NCI-H510A (cell line): ENCODE measurements around the gene PTX3.

Experiments used
- DNase-seq: peaks from one replicate; lab custom pipeline; 2025; lab: John Stamatoyannopoulos, UW

The PTX3 gene

GRCh38 chr3:157436583-157437291, at the start of gene PTX3:
Gene PTX3 (plus strand): TSS chr3:157436850. CDS start chr3:157436934, 84 bp downstream.
- DNase-seq, result no peak

GRCh38 chr3:157387708-157388435, 48.8 kb upstream of the PTX3 start:
- DNase-seq, result no peak

DNA sequence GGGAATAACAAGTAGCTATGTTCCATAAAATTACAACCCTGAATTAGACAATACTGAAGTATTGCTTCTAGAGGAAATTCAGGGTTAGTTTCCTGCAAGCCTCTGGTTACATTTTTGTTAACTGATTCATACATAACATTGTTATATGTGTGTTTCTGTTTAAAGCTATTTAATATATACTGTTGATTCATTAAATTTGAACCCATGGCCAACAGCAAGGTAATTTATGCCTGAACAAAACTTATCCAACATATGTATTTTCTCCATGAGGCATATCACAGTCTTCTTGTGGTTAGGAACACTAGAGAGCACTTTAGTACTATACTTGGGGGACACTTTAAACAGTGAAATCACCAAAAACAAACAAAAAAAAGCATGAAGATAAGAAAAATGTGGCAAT, 47.7 kb upstream of the PTX3 start:
- DNase-seq, result no peak

DNA sequence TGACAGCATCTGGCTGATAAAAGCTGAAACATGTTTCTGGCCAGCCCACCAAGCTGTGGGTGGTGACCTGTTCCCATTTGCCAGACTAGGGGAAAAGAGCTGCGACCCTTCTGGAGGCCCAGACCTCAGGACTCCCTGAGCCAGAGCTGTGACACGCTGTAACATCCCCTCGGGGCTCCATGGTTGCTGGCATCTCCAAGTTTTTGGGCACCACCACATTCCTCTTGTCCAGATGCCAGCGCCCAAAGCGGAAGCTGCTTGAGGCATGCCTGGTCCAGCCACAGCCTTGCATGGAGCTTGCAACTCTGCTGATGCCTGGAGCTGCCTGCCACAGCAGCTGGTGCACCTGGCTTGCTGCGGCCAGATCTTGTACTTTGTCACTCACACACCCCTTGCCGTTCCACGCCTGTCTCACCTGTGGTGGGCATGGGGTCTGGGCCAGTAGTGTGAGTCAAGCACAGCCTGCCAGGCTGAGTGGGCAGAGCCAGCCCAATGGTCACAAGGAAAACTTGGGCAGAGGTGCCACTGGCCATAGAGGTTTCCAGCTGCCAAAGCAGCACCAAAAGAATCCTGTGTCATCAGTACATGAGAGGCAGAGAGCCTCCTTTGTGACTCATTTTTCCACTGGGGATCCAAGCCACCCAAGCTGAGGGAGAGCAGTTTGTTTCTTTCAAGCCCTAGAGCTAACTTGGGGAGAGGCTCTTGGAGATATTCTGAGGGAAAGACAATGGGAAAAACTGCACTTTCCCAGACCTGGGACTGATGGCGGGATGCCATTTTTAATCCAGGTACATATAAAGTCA, 45.7 kb upstream of the PTX3 start:
- DNase-seq, result no peak

- no peak for DNase-seq
Observed at GRCh38 chr3:157392104-157392503, 44.5 kb upstream of the PTX3 start.

DNA sequence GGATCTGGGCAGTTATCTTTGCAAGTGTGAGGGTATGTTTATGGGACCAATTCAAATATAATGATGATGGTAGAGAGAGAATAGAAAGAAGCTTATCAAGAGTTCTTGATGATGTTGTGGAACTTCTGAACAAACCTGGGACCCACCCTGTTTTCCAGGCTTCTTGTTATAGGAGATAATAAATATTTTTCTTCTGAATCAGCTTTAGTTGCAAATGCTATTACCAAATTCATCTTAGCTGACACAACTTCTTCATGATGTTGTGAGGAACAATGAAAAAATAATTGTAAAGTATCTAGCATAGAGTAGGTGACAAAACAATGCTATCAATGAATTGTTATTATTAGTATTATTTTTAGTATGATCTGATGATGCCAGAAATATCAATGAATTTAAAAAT, 43.5 kb upstream of the PTX3 start:
- DNase-seq, result no peak

DNA sequence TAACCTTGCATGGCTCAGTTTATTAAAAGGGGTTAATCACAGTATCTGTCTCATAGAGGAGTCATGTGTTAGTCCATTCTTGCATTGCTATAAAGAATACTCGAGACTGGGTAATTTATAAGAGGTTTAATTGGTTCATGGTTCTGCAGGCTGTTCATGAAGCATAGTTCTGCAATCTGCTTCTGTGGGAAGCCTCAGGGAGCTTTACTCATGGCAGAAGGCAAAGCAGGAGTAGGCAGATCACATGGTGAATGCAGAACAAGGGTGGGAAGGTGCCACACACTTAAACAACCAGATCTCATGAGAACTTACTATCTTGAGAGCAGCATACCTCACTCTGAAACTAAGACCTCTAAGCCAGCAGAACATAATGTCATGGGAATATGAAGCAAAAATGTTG, 42.2 kb upstream of the PTX3 start:
- DNase-seq, result no peak

- no peak for DNase-seq
Observed at GRCh38 chr3:157398598-157398997, 38.1 kb upstream of the PTX3 start.

DNA sequence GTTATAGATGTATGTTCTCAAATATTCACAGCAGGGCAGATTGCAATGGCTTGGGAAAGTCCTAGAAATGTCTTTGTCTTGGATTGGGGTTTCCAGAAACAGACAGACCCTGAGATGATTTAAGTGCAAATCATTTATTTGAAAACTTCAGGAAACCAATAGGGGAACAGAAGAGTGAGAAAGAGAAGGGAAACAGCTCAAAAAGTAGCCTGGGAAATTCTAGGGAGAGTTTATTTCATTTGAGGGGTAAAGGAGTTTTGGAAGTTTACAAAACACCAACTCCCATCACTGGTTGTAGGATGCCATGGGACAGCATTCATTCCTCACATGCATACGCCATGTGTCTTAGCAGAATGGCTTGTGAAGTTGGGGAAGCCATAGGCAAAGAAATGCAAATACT, 32.3 kb upstream of the PTX3 start:
- DNase-seq, result no peak

DNA sequence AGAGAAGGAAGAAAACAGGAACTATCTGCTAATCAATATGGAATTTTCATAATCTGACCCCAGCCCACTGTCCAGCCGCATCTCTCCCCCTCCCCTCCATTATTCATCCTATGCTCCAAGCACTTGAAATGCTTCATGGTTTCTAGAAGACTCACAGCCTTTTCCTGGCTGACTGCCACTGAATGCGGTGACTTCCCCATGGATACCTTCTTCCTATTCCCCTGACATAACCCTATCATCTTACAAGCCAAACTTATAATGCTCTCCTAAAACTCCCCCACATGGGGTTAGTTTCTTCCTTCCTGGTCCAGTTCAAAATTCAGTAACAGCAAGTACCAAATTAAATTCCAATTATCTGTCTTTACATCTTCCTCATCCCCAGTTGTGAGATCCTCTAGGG, 31.2 kb upstream of the PTX3 start:
- DNase-seq, result no peak

GRCh38 chr3:157406394-157406793, 30.3 kb upstream of the PTX3 start:
- no peak for DNase-seq

- no peak for DNase-seq
Observed at GRCh38 chr3:157407769-157408168, 28.9 kb upstream of the PTX3 start.

GRCh38 chr3:157408499-157409149, 28.0 kb upstream of the PTX3 start:
- DNase-seq, result no peak

- no peak for DNase-seq
Observed at GRCh38 chr3:157409516-157409915, 27.1 kb upstream of the PTX3 start.

GRCh38 chr3:157410945-157411344, 25.7 kb upstream of the PTX3 start:
- no peak for DNase-seq

- no peak for DNase-seq
Observed at GRCh38 chr3:157412323-157412855, 24.3 kb upstream of the PTX3 start.

DNA sequence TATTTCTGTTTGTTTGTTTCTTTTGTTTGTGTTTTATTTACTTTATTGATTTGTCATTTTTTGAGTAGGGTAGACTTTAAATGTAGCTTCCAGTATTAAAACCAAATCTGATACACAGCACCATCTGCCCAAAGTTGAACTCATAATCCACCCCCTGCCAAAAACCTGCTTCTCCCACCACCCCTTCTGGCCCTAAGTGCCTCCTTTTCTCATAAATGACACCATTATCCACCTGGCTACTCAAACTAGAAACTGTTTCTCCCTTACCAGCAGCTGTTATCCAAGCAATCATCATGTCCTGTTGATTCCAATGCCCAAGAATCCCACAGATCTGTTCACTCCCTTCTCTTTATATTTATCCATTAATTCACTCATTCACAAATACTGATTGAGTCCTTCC, 21.8 kb upstream of the PTX3 start:
- no peak for DNase-seq

GRCh38 chr3:157416347-157417087, 20.1 kb upstream of the PTX3 start:
- DNase-seq, result no peak

GRCh38 chr3:157417247-157417646, 19.4 kb upstream of the PTX3 start:
- no peak for DNase-seq

DNA sequence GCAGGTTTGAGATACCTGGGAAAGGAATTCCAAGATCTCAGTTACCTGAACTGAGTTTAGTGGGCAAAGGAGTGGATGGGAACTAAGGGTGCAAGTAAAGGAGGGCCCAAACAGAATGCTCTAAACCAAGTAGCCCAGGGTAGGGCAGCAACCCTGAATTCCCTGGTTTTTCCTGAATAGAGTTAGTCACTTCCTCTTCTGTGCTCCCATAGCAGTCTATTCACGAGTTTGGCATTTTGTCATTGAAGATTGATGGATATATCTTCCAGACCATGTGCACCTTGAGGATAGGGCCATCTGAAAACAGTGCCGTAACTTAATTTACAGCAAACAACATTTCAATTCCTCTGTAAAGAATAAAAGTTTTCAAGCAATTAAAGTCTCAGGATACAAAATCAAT, 18.5 kb upstream of the PTX3 start:
- no peak for DNase-seq

- no peak for DNase-seq
Observed at GRCh38 chr3:157420606-157421130, 16.0 kb upstream of the PTX3 start.
